ENCODE data around the gene UBIAD1.
"Not testable (repeated sequence)": the region's sequence is repeated elsewhere in the genome, so short reads cannot be mapped to it uniquely, and the experiment has no call there.

Gene UBIAD1

DNA sequence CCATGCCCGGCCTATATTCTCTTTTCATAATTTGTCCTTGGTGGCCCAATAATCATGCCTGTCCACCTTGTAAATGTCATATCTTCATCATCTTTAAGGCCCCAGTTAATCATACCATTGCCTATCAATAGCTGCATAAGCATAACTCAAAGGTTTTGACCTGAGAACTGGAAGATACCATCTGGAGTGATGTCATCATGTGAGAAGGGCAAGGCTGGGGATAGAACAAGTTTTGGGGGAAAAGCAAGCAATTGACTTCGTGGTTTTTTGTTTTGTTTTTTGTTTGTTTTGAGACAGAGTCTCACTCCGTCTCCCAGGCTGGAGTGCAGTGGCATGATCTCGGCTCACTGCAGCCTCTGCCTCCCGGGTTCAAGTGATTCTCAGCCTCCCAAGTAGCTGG lies 6.2 kb downstream of the UBIAD1 start:
- no peak for DNase-seq (ENCODE audit: low read depth in 2 of 2, low spot score in 1 of 2)

DNA sequence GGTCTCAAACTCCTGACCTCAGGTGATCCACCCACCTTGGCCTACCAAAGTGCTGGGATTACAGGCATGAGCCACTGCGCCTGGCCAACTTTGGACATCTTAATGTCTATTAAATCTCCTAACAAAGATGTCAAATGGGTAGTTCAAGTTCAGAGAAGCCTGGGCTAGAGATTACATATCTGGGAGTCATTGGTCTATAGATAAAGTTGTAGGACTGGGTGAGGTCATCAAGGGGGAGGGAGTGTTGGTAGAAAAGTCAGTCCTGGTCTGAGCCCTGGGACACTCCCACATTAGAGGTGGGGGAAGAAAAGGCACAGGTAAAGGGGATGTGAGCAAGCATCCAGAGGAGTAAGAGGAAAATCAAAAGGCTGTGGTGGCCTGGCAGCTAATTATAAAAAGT lies 6.6 kb downstream of the UBIAD1 start:
- DNase-seq (ENCODE audit: low read depth in 2 of 2, low spot score in 1 of 2) = no peak

DNA sequence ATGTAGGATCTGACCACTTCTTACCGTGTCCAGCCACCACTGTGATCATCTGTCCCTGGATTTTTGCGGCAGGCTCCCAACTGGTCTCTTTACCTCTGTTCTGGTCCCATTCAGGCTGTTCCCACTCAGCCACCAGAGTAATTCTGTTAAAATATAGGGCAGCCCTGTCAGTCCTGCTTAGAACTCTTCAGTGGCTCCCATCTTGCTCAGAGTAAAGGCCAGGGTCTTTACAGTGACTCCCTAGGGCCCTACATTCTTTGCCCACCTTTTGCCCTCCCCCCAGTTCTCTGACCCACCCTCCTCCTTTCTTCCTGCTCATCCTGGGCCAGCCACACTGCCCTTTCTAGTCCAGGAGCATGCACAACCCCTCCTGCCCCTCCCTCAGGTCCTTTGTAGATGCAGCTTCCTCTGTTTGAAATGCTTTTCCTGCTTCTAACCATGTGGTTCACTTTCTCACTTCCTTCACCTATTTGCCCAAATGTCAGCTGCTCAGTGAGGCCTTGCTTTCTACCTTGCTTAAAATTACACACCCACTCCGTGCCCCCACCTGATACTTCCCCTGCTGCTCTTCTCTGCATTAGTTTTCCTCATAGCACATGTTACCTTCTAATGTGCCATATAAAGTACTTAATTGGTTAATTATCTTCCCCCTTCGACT lies 7.8 kb downstream of the UBIAD1 start:
- DNase-seq (ENCODE audit: low read depth in 2 of 2, low spot score in 1 of 2) = no peak

GRCh38 chr1:11281518-11282331 lies 8.7 kb downstream of the UBIAD1 start:
- DNase-seq (ENCODE audit: low read depth in 2 of 2, low spot score in 1 of 2) = no peak

- no peak for DNase-seq (ENCODE audit: low read depth in 2 of 2, low spot score in 1 of 2)
Measured at GRCh38 chr1:11283151-11283550, 10.2 kb downstream of the UBIAD1 start.

DNA sequence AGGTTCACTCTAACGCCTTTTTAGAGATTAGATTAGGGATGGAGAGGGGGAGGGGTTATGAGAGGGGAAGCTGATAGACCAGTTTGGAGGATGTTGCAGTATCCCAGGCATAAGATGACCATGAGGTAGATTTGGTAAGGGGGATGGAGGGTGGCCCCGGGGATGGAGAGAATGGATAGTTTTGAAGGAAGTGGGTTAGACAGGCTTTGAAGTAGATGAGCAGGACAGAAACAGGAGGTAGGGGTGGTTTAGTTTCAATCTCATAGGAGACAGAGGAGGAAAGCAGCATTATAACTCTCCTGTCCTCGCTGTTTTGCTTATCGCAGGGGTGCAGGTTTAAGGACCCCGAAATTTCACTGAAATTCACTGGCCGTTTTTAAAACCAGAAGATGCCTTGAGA lies 11.8 kb downstream of the UBIAD1 start:
- DNase-seq (ENCODE audit: low read depth in 2 of 2, low spot score in 1 of 2) = no peak

- no peak for DNase-seq (ENCODE audit: low read depth in 2 of 2, low spot score in 1 of 2)
Measured at GRCh38 chr1:11285883-11286734, 13.1 kb downstream of the UBIAD1 start.

DNA sequence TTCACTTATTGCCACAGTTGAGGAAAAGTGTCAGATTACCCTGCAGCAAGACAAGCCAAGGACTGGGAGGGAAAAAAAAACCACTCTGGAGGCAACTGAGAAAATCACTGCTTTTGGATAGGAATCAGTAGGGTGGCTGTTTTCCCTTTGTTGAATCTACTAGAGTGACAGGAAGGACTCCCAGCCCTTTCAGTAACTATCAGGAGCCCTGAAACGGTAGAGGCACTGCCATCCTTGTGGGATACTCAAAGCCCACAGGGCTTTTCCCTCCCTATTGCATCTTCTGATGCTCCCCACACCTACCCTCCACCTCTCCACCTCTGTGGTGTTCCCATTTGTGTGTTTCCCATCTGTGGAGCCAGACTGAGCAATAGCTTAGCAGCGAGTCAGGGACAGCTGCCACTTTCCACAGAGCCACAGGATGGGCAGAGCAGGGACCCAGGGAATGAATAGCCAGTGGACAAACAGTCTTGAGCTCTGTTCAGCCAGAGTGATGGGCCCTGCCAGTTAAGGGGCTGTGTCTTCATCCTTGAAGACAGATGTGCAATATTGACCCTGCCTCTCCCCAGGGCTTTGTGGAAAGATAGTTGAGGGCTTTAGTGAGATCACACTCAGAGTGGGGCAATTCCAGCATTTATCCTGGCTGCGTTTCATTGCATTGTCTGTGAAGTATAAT lies 13.9 kb downstream of the UBIAD1 start:
- no peak for DNase-seq (ENCODE audit: low read depth in 2 of 2, low spot score in 1 of 2)

GRCh38 chr1:11289064-11289463 lies 16.1 kb downstream of the UBIAD1 start:
- DNase-seq (ENCODE audit: low read depth in 2 of 2, low spot score in 1 of 2) = no peak

- no peak for DNase-seq (ENCODE audit: low read depth in 2 of 2, low spot score in 1 of 2)
Measured at GRCh38 chr1:11291049-11291448, 18.1 kb downstream of the UBIAD1 start.

DNA sequence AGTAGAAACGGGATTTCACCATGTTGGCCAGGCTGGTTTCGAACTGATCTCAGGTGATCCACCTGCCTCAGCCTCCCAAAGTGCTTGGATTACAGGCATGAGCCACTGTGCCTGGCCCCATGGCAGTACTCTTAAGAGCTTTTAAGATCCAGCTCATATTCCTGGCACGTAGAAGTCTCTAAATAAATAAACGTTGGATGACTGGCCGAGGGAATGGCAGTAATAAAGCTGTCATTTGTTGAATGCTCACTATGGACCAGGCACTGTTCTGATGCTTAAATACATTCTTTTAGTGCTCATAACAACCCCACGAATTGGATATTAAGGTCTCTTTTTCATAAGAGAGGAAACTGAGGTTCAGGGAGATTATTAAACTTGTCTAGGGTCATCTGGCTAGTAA lies 20.9 kb downstream of the UBIAD1 start:
- no peak for DNase-seq (ENCODE audit: low read depth in 2 of 2, low spot score in 1 of 2)

DNA sequence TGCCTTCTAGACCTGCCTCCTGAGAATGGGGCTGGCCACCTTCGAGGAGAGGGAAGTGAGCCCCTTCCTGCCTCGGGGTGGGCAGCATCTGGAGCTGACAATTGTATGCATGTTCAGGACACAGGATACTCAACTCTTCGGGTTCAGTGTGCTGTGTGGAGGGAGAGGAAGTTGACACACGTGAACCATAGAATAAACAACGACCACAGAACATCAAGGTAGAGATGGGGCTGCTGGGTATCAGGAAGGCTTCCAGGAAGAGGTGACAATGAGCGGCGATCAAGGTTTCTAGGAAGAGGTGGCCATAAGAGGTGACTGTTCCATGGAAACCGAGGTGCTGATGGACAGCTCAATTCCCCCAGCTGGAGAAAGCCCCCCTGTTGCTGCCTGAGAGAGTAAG lies 22.0 kb downstream of the UBIAD1 start:
- DNase-seq (ENCODE audit: low read depth in 2 of 2, low spot score in 1 of 2) = no peak

DNA sequence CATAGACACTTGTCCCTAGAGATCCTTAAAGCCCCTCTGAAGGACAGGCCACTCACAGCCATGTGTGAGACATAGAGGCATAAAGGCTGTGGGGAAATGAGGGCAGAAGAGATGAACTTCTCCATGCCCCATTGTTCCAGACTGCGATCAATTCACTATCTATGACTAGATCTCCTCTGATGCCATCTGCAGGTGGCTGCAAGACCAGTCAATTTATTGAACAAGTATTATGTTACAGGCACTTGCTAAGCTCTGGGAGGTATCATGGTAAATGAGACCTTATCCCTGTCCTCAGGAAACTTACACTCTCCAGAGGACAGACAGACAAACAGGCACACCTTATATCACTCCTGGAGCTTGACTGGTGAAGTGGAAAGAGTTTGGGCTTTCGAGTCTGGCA lies 22.9 kb downstream of the UBIAD1 start:
- no peak for DNase-seq (ENCODE audit: low read depth in 2 of 2, low spot score in 1 of 2)

- DNase-seq (ENCODE audit: low read depth in 2 of 2, low spot score in 1 of 2) = not testable (repeated sequence)
Measured at GRCh38 chr1:11297774-11298173, 24.8 kb downstream of the UBIAD1 start.

GRCh38 chr1:11298390-11299224 lies 25.6 kb downstream of the UBIAD1 start:
- DNase-seq (ENCODE audit: low read depth in 2 of 2, low spot score in 1 of 2) = no peak

GRCh38 chr1:11299225-11299574 lies 26.2 kb downstream of the UBIAD1 start:
- DNase-seq (ENCODE audit: low read depth in 2 of 2, low spot score in 1 of 2) = no peak

GRCh38 chr1:11301601-11302000 lies 28.6 kb downstream of the UBIAD1 start:
- DNase-seq (ENCODE audit: low read depth in 2 of 2, low spot score in 1 of 2) = no peak

GRCh38 chr1:11302366-11302765 lies 29.4 kb downstream of the UBIAD1 start:
- DNase-seq (ENCODE audit: low read depth in 2 of 2, low spot score in 1 of 2) = no peak

GRCh38 chr1:11305516-11305915 lies 32.5 kb downstream of the UBIAD1 start:
- not testable (repeated sequence) for DNase-seq (ENCODE audit: low read depth in 2 of 2, low spot score in 1 of 2)

DNA sequence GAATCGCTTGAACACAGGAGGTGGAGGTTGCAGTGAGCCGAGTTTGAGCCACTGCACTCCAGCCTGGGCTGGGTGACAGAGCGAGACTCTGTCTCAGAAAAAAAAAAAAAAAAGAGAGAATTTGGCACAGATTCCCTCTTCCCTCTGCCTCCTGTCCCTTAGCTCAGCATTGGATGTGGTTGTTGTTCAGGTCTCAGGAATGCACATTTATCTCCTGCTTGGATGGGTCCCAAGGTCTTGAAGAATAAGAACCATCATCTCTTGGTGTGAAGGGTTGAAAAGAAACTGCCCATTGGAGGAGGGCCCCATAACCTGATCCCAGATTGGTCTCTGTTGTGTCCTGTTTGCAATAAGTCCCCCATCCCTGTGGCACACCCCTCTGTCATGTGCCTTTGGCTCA lies 34.9 kb downstream of the UBIAD1 start:
- no peak for DNase-seq (ENCODE audit: low read depth in 2 of 2, low spot score in 1 of 2)
